Stimulated activated CD4-positive, alpha-beta T cell treated with anti-CD3 and anti-CD28 coated beads, Interleukin-2, amount 100 ng/mL, for 24 hours (primary cell): ENCODE results near the gene CDH11.

Source experiments
- DNase-seq, 2 donors: peaks; one replicate each; pipeline ENCODE4 v3.0.0-alpha.2; 2020

CDH11 gene

GRCh38 chr16:64973171-64973570 is 148.7 kb downstream of the CDH11 start:
- DNase-seq = no peak

DNA sequence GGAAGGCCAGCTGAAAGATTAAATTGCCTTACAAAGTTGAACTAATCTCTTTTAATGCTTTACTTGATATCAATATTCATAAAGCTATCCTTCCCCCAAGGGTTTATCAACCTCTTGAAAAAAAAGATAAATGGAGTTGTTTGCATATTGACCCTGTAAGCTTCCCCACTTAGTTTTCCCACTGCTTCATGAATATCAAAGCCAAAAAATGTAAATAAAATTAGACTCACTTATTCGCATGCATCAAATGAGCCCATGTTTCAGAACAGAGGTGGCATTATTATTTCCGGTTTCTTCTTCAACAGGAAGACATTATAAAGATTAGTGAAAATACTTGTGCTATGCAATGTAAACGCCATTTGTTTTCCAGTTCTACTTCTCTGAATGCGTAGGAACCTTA is 150.7 kb downstream of the CDH11 start:
- DNase-seq = no peak

GRCh38 chr16:64969221-64969620 is 152.6 kb downstream of the CDH11 start:
- DNase-seq = no peak

GRCh38 chr16:64968539-64968938 is 153.3 kb downstream of the CDH11 start:
- no peak for DNase-seq

DNA sequence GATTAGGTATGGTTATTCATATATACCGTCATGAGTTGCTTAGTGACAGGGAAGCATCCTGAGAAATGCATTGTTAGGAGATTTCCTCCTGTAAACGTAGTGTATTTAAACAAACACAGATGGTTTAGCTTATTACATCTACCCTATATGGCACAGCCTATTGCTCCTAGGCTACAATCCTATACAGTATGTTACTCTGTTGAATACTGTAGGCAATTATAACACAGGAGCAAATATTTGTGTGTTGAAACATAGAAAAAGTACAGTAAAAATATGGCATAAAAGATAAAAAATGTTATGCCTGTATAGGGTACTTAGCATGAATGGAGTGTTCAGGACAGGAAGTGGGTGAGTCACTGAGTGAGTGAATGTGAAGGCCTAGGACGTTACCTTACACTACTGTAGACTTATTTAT is 157.7 kb downstream of the CDH11 start:
- no peak for DNase-seq

- DNase-seq = no peak
Observed at GRCh38 chr16:64962786-64963185, 159.1 kb downstream of the CDH11 start.

GRCh38 chr16:64957246-64957645 is 164.6 kb downstream of the CDH11 start:
- DNase-seq = no peak

GRCh38 chr16:64952177-64952576 is 169.7 kb downstream of the CDH11 start:
- no peak for DNase-seq

DNA sequence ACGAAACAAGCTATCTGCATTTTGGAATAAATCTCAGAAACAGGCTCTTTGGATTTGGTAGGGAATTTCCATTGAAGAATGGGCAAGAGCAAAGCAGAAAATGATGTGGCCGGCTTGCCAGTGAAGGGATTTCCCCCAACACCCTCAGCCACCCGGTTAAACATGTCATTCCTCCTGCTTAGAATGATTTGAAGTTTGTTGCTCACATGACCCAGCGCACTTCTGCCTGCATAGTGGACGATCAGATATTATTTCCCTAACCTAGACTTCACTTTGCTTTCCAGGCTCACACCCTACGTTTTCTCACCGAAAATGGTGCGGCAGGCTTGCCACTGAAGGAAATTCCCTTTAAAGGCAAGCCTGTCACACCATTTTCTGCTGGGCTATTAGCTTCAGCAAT is 170.7 kb downstream of the CDH11 start:
- no peak for DNase-seq

DNA sequence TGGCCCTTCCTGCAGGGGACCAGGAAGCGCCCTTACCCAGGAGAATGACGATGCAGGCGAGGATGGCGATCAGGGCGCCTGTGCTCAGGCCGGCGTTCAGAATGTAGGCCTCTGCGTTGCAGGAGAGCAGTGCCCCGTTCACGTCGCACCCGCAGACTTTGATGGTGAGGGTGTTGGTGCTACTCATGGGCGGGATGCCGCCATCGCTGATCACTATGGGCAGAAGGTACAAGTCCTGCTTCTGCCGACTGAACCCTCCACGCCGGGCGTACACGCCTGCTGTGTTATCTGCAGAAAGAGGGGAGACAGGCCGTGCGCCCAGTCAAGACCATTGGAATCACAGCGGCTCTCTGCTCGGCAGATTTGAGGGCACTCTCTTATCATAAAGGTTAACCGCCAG is 171.1 kb downstream of the CDH11 start:
- no peak for DNase-seq

- no peak for DNase-seq
Observed at GRCh38 chr16:64950262-64950661, 171.6 kb downstream of the CDH11 start.

DNA sequence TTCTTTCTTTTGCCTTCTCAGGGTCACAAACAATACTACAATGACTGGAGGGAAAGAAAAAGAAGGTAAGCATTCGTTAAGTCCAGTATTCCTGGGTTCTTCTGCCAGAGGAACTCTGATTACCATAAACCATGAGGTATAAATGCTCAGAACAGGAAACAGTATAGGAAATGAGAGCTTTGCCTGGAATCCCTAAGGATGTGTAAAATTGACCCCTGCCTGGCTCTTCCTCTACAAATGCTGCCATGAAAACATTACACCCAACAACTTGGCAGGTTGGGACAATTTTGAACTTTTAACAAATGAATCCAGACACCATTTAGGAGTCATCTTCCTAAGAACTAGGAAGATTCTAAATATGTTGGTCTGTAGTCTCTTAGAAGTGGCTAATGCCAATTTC is 173.8 kb downstream of the CDH11 start:
- no peak for DNase-seq

DNA sequence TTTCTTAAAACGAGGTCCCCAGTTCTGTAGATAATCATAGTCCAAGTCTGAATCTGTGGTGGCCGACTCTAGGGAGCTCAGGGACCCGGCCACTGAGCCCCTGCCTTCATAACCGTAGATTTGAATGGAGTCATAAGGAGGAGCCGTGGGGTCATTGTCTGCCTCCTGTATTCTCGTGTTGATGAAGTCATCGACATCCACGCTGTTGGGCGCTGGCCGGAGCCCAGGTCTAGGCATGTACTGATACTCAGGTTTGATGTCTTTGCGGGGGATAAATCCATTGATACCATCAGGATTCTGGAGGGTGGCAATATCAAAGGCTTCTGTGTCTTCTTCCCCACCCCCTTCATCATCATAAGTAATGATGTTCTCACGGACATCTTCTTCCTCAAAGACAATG is 174.2 kb downstream of the CDH11 start:
- DNase-seq = no peak

DNA sequence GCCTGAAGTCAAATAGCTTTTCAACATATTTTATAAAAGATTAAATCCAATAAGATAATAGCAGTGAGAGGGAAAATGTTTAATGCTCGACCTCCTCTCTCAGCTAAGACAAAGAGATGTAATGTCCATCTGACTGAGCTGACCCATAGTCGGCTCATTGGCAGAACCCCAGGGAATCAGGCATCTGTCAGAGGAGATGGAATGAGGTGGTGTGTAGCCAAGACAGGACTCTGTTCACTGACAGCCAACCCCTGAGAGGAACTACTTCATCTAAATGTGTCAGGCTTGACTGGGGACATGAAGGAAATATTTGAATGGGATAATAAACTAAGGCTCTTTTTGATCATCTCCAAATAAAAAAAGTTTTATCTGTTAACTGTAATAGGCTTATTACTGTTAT is 188.0 kb downstream of the CDH11 start:
- DNase-seq = no peak

DNA sequence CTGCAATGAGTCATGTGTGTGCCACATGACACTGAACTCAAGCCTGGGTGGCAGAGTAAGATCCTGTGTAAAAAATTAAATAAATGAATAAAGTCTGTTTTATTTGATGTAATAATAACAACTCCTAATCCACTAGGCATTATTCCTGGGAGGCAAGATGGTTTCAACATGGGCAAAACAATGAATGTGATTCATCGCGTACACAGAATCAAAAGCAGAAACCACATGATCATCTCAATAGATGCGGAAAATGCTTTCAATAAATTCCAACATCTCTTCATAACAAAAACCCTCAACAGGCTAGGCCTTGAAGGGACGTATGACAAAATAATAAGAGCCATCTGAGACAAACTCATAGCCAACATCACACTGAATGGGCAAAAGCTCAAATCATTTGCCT is 195.4 kb downstream of the CDH11 start:
- DNase-seq = no peak

GRCh38 chr16:64925166-64925565 is 196.7 kb downstream of the CDH11 start:
- DNase-seq = no peak

DNA sequence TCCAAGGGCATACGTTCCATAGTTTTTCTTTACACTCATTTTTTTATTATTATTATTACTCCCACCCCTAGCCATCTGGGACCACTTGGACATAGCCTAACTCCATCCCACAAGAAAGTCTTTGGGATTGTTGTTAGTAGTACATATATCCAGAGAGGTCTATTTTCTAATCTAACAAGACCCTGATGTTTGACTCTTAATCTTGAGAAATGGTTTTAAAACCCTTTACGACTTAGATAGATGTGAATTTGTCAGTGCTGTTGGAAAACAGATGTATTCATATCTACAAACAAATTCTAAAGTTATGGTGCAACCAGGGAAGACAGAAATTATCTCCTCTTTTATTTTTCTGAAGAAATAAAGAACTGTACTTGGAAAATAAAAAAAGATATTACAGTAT is 197.8 kb downstream of the CDH11 start:
- DNase-seq = no peak

DNA sequence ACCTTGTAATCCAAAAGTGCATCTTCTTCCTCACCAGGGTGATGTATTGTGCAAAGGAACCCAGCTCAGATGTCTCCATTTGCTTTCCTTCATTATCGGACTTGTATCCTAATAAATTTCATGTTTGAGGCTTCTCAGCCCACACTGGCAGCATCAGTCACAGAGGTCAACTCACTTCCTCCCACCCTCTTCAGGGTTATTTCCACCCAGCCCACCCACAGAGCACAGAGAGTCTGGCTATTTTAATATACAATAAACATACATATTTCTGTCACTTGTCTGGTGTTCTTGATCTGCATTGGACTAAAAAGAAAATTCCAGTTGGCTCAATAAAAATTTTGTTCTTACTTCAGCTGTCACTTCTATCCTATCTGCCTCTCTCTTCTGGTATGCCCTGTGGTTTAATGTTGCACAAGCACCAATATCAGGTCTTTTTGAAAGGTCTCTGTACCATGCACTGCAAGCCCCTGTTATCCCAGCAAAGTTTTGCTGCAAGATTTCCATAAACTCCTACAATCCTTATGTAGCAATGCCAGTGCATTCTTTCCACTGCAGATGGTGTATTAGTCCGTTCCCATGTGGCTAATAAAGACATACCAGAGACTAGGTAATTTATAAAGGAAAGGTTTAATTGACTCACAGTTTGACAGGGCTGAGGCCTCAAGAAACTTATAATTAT is 201.8 kb downstream of the CDH11 start:
- no peak for DNase-seq

DNA sequence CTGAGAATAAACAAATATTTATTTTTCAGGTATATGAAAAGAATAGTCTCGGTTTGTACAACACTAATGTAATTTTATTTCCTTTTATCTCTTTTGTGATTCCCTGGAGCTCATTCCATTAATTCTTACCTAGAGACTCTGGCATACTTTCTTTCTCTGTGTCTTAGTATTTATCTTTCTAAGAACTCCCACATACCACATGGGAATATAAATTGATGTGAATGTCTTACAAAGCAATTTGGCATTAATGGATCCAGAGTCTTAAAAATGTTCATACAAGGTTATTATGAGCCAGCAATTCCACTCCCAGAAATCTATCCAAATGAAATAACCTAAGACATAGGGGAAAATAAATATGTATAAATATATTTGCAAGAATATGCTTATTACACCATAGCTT is 202.7 kb downstream of the CDH11 start:
- DNase-seq = no peak

GRCh38 chr16:64916051-64916450 is 205.8 kb downstream of the CDH11 start:
- no peak for DNase-seq

GRCh38 chr16:64910356-64910755 is 211.5 kb downstream of the CDH11 start:
- no peak for DNase-seq

GRCh38 chr16:64907844-64908243 is 214.0 kb downstream of the CDH11 start:
- DNase-seq = no peak

DNA sequence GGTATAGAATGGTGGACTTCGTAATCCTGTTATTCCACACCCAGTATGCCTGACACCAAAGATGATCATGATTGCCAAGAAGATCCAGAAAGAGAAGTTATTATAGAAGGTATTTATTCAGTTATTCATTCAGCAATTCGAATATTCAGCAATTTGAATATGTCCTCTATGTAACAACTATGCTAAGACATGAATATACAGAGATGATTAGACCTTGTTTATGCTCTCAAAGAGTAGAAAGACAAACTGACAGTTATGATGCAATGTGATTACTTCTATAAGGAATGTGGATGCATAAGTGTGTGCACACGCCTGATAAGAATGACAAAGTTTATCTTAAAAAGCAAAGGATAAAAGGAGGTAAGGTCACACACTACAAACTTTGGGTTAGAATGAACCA is 218.1 kb downstream of the CDH11 start:
- DNase-seq = no peak

DNA sequence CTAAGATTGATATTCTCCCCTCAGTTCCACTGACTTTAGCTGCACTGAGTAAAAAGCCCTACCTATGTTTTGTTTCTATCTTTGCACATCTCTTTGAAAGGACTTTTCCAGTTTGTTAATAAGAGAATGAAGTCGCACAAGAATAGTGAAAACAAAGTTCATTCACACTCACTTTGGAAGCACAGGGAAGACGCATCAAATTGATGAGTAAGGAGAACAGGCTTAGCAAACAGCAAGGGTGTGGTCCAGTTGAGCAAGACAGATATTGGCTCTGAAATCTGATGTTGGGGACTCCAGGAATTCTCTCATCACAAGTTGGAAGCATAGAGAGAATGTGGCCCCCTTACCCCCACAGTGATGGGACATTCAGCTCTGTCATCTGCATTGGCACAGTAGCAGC is 221.3 kb downstream of the CDH11 start:
- no peak for DNase-seq

DNA sequence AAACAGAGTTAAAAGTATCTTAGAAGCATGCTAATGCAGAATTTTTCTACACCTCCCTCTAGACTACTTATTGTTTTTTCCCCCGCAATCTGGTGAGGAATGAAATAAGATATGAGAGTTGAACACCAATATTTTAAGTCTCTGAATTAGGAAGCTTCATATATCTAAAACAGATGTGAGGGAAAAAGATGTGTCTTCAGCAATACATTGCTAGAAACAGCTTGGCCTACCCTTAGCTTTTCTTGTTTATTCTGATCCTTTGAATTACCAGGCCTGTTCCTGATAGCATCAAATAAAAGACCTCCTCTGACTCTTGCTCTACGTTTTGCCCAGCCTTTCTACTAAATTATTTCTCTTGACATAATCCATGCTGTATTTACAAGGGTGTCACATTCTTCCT is 221.8 kb downstream of the CDH11 start:
- DNase-seq = no peak

DNA sequence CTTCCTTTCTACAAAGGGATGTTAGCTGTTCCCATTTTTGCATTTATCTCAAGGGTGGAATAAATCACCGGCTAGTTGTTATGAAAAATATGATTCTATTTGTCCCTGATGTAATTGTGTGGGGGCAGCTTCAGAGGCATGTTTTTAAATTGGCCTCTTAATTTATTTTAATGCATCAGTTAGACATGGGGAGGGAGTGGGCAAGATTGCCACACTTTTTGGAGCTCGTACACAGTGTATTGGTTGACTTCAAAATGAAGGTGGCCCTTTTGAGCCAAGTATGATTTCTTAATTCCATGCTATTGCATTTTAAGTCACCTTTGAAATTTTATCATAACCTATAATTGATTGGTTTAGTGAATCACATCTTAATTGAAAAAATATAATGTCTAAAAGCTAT is 223.7 kb downstream of the CDH11 start:
- no peak for DNase-seq
